Amniotic epithelial cell (primary cell): ENCODE data around the gene SYT2.
"Not testable (repeated sequence)": the region's sequence is repeated elsewhere in the genome, so short reads cannot be mapped to it uniquely, and the experiment has no call there.

Source experiments
- DNase-seq: peaks from one replicate; pipeline ENCODE4 v3.0.0-alpha.2; 2010; ENCODE audit warnings: low read depth

The SYT2 gene

GRCh38 chr1:202642619-202643291, 67.5 kb downstream of the SYT2 start:
- DNase-seq, result no peak

- DNase-seq, result no peak
Observed at GRCh38 chr1:202642212-202642611, 68.0 kb downstream of the SYT2 start.

- peak; percentile 10 for DNase-seq
Observed at GRCh38 chr1:202639500-202639899, 70.8 kb downstream of the SYT2 start.

GRCh38 chr1:202638701-202639305, 71.5 kb downstream of the SYT2 start:
- not testable (repeated sequence) for DNase-seq

- no peak for DNase-seq
Observed at GRCh38 chr1:202638019-202638700, 72.1 kb downstream of the SYT2 start.

- not testable (repeated sequence) for DNase-seq
Observed at GRCh38 chr1:202637321-202638018, 72.8 kb downstream of the SYT2 start.

- not testable (repeated sequence) for DNase-seq
Observed at GRCh38 chr1:202636171-202636570, 74.1 kb downstream of the SYT2 start.

GRCh38 chr1:202632241-202632640, 78.0 kb downstream of the SYT2 start:
- no peak for DNase-seq

GRCh38 chr1:202631076-202631923, 79.0 kb downstream of the SYT2 start:
- DNase-seq, result no peak

GRCh38 chr1:202630541-202630940, 79.7 kb downstream of the SYT2 start:
- no peak for DNase-seq

GRCh38 chr1:202630096-202630495, 80.2 kb downstream of the SYT2 start:
- not testable (repeated sequence) for DNase-seq

- DNase-seq, result not testable (repeated sequence)
Observed at GRCh38 chr1:202629257-202629811, 80.9 kb downstream of the SYT2 start.

GRCh38 chr1:202628646-202629215, 81.5 kb downstream of the SYT2 start:
- DNase-seq, result no peak

- DNase-seq, result no peak
Observed at GRCh38 chr1:202627841-202628565, 82.3 kb downstream of the SYT2 start.

GRCh38 chr1:202627036-202627435, 83.2 kb downstream of the SYT2 start:
- DNase-seq, result not testable (repeated sequence)

- peak; percentile 56 for DNase-seq
Observed at GRCh38 chr1:202625416-202626360, 84.6 kb downstream of the SYT2 start.

GRCh38 chr1:202624781-202625108, 85.5 kb downstream of the SYT2 start:
- peak; percentile 9 for DNase-seq

GRCh38 chr1:202624088-202624780, 86.0 kb downstream of the SYT2 start:
- DNase-seq, result no peak

- not testable (repeated sequence) for DNase-seq
Observed at GRCh38 chr1:202623476-202623875, 86.8 kb downstream of the SYT2 start.
